Measurements from ENCODE around the gene ALDH16A1.

ALDH16A1 gene

DNA sequence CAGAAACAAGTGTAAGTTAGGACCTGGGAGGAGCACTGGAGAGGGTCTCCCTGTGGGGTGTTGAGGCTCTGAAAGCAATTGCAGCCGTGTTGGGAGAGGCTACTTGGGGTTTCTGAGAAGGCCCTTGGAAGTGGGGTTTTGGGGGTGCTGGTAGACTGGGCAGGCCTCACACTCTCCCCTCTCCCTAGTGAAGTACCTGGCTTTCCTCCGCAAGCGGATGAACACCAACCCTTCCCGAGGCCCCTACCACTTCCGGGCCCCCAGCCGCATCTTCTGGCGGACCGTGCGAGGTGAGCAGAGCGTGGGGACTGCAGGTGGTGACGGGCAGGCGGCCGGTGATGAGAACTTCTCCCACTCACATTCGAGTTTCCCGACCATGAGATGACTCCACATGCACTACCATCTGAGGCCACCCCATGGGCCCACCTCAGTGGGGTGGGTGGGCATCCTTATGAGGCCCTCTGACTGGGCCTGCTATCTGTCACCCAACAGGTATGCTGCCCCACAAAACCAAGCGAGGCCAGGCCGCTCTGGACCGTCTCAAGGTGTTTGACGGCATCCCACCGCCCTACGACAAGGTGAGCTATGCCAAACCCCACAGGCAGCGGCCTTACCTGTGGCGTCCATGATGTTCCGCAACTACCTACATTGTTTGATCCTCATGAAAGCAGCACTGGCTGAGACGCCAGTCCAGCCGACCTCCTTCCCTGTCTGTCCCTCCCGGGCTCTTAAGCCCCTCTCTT, 37.4 kb downstream of the ALDH16A1 start:
- DNase-seq, result no peak

DNA sequence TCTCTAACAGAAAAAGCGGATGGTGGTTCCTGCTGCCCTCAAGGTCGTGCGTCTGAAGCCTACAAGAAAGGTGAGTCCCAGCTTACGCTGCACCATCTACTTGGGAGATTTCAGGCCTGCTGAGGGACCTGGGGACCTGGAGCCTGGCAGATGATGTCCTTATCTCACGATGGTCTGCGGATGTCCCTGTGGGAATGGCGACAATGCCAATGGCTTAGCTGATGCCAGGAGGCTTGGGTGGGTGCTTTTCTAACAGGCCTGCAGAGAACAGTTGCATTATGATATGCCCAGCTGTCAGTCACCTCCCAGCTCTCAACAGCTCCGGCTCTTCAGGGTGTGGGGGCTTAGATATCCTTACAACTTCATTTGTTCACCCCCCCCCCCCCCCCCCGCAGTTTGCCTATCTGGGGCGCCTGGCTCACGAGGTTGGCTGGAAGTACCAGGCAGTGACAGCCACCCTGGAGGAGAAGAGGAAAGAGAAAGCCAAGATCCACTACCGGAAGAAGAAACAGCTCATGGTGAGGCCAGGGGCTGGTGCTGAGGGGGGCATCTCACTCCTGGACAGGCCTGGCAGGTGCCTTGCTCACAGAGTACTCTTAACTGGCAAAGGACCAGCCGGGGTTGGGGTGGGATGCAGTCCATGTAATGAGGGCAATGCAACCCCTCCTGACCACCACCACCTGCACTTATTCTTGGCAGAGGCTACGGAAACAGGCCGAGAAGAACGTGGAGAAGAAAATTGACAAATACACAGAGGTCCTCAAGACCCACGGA, 38.2 kb downstream of the ALDH16A1 start:
- no peak for DNase-seq

DNA sequence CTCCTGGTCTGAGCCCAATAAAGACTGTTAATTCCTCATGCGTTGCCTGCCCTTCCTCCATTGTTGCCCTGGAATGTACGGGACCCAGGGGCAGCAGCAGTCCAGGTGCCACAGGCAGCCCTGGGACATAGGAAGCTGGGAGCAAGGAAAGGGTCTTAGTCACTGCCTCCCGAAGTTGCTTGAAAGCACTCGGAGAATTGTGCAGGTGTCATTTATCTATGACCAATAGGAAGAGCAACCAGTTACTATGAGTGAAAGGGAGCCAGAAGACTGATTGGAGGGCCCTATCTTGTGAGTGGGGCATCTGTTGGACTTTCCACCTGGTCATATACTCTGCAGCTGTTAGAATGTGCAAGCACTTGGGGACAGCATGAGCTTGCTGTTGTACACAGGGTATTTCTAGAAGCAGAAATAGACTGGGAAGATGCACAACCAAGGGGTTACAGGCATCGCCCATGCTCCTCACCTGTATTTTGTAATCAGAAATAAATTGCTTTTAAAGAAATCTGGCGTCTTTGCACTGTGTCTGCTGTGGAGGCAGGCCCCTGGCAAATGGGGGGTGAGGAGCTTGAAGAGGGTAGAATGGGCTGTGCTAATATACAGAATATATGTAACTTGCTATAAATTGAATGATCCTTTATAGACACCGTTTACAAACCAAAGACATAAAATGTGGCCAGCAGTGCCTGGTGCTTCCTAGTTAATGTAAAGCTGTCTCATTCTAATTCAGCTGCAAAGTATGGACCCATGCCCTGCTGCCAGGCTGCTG, 39.0 kb downstream of the ALDH16A1 start:
- no peak for DNase-seq

DNA sequence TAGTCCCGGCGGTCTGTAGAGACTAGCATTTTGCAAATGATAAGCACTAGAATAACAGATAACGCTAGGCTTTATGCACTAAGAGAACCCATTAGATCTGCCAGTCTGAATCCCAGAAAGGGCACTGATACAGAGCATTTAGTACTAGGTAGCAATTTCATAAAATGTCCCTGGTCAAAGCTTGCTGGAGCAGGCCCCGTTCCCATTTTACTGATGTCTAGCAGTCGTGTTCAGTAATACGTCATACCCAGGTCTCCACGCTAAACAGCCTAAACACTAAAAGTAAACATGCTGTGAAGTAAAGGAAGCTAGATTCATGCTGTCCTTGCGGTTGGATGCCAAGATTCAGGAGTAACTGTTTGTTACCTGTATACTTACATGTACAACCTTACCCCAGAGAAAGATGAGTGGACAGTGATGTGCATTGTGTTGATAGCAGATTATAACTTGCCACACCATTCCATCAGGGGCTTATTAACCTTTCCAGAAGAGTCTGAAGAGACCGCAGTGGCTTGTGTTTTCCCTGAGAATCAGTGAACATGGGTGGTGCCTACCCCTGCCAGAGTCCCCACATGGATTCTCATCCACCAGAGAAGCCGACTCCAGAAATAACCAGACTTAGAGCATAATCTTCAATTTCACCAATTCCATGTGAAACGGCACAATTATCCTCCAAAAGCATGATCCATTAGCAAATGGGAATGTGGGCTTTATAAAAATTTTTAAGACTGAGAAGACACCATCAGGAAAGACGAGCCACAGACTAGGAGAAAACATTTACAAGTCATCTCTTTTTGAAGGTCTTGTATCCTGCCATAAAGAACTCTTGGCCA, 39.8 kb downstream of the ALDH16A1 start:
- DNase-seq, result no peak

DNA sequence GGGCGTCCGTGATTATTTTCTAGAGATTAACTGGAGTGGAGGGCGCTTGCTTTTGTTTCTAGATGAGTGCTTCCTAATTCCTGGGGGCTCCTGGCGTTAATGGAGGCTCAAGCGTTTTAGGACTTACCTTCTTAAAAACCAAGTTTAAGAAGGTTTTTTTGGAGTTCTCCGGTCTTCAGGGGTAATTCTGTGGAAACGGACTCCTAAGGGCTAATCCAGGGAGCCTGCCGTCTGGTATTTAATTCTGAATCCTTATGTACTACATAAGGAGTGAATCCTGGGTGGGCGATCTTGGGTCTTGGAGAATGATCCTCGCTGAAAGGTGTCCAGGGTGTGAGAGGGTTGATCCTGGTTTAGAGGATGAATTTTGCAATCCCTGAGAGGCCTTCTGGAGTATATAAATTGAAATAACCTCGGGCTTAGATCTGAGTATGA, 43.6 kb downstream of the ALDH16A1 start:
- no peak for DNase-seq

DNA sequence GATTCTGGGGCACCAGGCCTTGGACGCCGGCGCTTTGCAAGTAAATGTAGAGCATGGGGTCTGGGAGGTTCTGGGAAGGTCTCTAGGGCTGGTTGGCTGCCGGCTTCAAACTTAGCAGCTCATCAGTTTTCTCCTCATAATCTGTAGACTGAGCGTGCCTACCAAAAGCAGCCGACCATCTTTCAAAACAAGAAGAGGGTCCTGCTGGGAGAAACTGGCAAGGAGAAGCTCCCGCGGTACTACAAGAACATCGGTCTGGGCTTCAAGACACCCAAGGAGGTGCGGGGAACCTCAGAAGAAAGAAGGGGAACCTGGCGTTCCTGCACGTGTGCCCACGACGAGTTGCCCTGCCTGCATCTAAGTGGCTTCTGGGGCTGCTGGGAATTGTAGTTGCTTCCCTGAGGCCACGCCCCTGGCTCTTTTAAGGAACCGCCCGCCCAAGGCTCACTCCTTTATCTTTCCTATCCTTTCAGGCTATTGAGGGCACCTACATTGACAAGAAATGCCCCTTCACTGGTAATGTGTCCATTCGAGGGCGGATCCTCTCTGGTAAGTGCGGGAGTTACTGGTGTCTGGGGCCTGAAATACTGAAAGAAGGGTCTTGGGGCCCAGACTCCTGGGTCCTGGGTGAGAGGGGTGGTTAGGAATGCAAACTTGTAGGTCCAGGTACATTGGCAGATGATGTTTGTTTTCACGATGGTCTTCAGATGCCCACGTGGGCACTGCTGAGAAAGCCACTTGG, 44.2 kb downstream of the ALDH16A1 start:
- DNase-seq, result peak; percentile 21 to 40

DNA sequence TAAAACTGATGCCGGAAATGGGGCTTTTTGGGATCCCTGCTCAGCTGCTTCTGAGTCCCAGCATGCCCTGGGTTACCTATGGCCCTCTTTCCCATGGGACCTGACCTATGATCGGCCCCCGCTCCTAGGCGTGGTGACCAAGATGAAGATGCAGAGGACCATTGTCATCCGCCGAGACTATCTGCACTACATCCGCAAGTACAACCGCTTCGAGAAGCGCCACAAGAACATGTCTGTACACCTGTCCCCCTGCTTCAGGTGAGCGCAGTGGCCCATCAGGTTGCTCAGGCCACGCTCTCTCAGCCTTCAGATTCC, 44.7 kb downstream of the ALDH16A1 start:
- DNase-seq, result no peak

DNA sequence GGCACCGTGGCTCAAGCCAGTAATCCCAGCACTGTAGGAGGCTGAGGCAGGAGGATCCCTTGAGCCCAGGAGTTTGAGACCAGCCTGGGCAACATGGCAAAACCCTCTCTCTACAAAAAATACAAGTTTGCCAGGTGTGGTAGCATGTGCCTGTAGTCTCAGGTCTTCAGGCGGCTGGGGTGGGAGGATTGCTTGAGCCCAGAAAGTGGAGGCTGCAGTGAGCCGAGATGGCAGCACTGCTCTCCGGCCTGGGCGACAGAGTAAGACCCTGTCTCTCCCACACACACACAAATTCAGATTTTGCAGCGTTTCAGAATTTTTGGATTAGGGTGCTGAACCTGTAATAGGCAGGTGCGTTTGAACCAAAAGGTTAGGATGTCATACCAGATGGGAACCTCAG, 45.5 kb downstream of the ALDH16A1 start:
- no peak for DNase-seq

DNA sequence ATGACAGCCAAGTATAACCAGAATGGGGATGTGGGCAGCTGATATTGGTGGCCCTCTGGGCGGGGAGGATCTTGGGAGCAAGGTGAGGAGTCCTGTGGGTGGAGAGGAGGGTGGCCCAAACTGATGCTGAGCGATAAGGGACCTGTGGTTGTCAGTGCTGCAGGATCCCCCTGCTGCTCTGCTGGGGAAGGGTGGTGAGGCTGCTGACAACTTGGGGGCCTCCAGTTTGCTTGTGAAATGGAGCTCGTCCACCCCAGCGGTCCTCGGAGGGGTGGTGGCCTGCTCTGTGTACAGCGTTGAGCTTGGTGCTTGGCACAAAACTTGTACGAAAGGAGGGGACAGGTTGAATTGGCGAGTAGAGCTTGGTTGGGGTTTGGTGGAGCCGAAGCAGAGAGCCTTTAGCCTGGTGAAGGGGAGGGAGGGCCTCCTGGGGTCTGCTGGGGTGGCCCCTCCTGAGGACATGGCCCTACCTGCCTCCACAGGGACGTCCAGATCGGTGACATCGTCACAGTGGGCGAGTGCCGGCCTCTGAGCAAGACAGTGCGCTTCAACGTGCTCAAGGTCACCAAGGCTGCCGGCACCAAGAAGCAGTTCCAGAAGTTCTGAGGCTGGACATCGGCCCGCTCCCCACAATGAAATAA, 46.1 kb downstream of the ALDH16A1 start:
- DNase-seq, result no peak

DNA sequence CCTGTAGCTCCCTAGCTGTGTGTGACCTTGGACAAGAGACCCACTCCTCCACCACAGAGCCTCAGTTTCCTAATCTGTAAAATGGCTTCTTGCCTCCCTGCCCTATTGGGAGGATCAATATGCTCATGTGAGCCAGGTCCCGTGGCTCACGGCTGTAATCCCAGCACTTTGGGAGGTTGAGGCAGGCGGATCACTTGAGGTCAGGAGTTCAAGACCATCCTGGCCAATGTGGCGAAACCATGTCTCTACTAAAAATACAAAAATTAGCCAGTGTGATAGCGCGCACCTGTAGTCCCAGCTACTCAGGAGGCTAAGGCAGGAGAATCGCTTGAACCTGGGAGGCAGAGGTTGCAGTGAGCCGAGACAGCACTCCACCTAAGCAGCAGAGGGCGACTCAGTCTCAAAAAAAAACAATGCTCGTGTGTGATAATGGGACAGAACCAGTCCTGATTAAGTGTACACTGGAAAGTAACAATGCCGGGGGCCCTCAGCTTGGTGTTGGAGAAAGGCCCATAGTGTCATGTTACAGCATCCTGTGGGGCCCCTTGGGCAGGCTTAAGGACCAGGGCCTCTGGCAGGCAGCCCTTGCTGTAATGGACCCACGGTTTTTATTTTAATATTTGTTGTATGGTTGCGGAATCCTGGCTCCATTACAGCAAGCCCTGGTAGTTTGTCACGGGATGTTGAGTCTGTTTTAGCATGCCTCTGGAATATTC, 50.0 kb downstream of the ALDH16A1 start:
- peak in 1 of 2 donors; percentile 34 for DNase-seq

DNA sequence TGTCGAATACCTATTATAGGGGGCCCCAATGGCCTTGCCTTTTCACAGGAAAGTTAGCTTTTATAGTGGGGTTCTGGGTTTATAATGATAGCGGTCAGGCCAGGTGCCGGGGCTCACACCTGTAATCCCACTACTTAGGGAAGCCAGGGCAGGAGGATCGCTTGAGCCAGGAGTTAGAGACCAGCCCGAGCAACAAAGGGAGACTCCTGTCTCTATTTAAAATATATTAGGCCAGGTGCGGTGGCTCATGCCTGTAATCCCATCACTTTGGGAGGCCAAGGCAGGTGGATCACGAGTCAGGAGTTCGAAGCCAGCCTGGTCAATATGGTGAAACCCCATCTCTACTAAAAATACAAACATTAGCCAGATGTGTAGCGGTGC, 50.5 kb downstream of the ALDH16A1 start:
- DNase-seq, result no peak

DNA sequence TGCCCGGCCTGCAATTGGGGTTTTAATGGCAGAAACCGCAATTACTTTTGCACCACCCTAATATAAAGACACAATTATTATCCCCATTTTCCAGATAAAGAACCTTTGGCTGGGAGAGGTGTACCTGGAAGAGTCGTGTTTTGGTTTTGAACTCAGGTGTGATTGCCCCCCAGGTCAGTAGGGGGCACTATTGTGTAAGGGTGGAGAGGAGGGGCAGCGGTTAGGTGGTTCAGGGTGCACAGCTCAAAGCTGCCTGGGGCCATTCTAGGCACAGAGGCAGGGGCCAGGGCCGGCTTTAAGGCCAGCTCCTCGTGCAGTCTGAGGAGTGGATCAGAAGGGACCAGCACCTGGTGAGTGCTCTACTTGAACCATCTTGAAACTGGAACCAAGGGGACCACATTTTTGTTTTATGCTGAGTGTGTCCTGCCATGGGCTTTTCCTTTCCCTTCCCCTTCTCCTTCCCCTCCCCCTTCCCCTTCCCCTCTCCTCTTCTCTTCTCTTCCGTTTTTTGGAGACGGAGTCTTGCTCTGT, 53.6 kb downstream of the ALDH16A1 start:
- DNase-seq, result peak; percentile 15 to 69

DNA sequence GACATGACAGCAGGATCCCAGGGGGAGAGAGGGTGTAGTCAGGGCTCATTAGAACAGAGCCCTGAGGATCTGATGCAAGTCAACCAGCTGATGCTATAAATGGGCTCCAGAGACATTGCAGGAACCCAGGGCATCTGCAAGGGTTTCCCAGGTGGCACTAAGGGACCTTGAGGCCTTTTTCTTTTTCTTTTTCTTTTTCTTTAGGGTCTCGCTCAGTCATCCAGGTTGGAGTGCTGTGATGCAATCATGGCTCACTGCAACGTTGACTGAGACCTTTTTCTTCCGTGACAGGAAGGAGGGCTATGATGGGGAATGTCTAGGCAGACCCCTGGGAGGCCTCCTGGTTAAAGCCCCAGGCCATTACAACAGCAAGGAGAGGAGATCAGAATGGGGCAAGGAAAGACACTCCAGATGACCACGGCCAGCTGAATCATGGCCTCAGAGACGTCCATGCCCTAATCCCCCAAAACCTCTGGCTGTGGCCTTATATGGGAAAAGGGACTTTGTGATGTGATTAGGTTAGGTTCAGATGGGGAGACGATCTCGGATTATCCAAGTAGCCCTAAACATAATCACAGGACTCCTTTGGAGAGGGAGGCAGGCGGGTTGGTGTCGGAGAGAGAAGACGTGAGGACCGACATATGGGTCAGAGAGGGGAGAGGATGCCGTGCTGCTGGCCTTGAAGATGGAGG, 54.9 kb downstream of the ALDH16A1 start:
- DNase-seq, result no peak

DNA sequence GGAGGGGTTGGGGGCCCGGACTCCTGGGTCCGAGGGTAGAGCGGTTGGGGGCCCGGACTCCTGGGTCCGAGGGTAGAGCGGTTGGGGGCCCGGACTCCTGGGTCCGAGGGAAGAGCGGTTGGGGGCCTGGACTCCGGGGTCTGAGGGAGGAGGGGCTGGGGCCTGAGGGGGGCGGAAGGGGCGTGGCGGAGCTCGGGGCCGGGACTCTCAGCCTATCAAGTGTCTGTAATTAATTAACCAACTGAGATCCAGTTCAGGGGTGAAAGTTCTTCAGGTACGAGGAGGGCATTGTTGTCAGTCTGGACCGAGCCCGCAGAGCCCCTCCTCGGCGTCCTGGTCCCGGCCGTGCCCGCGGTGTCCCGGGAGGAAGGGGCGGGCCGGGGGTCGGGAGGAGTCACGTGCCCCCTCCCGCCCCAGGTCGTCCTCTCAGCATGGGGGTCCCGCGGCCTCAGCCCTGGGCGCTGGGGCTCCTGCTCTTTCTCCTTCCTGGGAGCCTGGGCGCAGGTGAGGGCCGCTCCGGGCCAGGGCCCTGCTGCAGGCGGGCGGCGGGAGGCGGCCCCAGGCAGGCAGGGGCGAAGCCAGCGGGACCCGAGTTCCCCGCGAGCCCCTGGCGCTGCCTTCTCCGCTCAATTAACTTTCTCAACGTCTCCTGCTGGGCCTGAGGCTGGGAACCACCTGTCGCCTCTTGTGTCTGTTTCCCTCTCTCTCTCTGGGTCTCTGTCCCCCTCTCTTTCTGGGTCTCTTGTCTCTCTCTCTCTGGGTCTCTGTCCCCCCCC, 60.1 kb downstream of the ALDH16A1 start:
- DNase-seq, result peak in 1 of 2 donors; percentile 6

DNA sequence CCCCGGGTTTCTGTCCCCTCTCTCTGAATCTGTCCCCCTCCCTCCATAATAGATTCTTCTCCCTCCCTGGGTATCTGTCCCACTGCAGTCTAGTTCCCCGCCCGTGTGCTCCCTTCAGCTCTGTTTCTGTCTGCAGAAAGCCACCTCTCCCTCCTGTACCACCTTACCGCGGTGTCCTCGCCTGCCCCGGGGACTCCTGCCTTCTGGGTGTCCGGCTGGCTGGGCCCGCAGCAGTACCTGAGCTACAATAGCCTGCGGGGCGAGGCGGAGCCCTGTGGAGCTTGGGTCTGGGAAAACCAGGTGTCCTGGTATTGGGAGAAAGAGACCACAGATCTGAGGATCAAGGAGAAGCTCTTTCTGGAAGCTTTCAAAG, 60.7 kb downstream of the ALDH16A1 start:
- DNase-seq, result no peak

DNA sequence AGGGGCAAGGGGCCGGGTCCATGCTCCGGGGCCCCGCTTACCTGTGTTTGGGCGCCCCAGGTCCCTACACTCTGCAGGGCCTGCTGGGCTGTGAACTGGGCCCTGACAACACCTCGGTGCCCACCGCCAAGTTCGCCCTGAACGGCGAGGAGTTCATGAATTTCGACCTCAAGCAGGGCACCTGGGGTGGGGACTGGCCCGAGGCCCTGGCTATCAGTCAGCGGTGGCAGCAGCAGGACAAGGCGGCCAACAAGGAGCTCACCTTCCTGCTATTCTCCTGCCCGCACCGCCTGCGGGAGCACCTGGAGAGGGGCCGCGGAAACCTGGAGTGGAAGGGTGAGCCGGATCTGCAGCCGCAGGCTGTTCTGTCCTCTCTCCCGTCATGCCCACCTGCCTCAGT, 61.1 kb downstream of the ALDH16A1 start:
- DNase-seq, result no peak

DNA sequence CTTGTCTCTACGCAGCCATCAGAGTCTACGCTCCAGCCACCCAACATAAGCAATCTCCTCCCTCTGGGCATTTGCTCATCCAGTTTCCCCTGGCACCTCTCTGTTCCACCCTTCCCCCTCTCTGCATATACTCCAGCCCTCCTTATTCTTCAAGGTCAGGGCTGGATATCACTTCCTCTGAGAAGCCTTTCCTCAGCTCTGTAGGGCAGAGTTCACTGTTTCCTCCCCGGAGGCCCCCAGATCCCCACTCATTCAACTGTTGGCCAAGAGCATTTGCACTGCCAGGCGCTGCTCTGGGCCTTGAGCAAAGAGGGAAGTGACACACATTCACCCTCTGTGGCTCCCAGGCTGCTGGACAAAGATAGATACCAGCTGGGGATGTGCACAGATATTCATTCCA, 62.7 kb downstream of the ALDH16A1 start:
- DNase-seq, result peak; percentile 31 to 58

DNA sequence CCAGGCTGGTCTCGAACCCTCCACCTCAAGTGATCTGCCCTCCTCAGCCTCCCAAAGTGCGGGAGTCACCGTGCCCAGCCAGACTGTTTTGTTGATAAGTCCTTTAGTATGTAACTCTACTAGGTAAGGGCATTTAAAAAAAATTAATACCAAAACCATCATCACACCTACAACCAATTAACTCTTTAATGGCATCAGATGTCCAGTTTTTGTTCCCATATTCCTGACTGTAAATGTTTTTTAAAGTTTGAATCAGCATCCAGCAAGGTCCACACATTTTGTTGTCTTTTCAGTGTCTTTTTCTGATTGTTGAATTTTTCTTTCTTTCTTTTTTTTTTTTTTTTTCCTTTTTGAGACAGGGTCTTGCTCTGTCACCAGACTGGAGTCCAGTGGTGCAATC, 65.0 kb downstream of the ALDH16A1 start:
- no peak for DNase-seq

Data from bone marrow (tissue), 2 donors.